GM21576 (cell line): ENCODE measurements around the gene FSTL3.
"Not testable (repeated sequence)": the region's sequence is repeated elsewhere in the genome, so short reads cannot be mapped to it uniquely, and the experiment has no call there.

Experiments
- ATAC-seq: cut with Tn5 transposase; IDR thresholded peaks from one replicate; pipeline ENCODE4 v1.9.1; 2021; ENCODE audit warnings: mild to moderate bottlenecking, moderate library complexity; ENCODE audit not compliant: unreplicated experiment

Gene FSTL3

DNA sequence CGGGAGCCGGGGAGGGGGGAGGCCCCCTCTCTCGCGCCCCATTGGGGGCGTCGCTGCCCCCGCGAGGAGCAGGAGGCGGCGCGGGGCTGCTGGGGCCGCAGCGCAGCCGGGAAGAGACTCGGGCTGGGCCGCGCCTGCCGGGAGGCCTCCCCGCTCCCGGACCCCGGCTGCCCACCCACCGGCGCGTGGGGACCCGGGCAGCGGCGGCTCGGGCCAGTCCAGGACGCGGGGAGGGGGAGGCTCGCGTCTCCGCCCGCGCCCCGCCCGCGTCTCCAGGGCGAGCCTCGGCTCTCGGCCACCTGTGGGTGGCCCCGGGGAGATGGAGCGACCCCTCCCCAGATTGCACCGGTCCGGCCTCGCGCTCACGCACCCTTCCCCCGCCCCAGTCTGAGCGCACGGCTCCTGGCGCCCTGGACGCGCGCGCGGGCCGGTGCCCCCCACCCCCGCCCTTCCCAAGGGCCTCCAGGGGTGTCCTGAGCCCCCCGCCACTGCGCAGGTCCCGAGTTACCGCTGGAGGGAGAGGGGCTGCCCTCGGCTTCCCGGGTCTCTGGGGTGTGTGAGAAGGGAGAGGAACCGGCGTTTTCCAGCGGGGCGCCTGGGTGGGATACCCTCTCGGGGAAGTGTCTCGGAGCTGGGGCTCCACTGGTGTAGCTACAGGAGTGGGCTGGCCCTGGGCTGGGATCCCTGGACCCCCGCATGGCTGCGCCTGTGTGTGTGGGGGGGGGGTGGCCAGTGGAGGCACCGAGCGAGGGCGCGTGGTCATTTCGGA, 33.2 kb downstream of the FSTL3 start:
- ATAC-seq, result no peak

DNA sequence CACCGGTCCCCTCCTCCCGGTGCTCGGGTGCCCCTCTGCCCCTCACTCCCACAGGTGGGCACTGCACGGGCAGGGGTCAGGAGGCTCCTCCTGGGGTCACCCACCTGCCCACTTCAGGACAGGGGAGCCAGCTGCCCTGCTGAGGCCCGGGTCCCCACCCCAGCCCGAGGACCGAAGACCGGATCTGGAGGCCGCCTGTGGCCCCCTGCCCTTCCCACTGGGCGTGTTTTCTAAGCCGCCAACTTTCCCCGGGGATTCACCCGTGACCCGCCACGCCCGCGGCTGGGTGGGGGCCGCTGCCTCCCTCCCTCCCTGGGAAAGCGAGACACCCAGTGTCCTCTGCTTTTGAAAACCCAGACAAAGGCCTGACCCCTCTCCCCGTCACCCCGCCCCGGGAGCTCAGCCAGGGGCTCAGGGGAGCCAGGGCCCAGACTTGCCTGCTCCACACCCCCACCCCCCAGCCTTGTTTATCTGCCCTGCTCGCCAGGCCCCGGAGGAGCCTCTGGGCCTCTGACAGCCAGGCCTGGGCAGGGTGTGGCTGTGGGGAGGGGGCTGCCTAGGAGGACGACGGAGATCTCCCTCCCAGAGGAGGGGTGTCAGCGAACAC, 33.9 kb downstream of the FSTL3 start:
- ATAC-seq, result no peak

DNA sequence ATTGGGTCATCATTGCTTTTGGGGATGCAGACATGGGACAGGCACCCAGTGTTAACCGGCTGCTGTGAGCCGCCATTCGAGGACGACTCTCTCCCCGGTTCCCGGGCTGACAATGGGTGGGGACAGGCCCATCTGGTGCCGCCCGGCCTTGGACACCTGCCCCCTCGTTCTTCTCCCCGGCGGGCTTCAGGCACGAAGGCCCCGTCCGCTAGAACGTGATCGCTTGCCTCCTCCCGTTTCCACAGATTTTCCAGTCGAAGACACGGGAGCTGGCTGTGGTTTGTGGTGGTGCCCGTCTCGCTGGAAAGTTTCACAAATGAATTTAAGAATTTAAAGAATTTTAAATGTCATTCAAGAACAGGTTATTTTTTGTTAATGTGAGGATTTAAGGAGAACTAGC, 34.6 kb downstream of the FSTL3 start:
- no peak for ATAC-seq

DNA sequence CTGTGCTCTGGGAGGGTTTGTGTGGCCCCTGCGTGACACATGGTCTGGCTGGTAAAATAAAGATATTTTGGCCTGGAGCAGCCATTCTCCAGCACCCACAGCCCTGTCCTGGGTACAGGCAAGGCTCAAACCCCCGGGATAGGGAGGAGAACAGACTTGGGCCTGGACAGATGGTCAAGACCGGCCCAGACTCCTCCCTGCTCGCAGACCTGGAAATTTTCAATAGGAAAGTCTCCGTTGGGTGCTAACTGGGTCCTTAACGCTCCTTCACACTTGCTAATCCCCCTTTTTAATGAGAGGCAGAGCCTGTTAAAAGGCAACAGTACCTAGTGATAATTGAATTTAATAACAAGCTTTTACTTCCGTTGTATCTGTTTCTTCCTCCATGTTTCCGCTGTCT, 35.1 kb downstream of the FSTL3 start:
- no peak for ATAC-seq

DNA sequence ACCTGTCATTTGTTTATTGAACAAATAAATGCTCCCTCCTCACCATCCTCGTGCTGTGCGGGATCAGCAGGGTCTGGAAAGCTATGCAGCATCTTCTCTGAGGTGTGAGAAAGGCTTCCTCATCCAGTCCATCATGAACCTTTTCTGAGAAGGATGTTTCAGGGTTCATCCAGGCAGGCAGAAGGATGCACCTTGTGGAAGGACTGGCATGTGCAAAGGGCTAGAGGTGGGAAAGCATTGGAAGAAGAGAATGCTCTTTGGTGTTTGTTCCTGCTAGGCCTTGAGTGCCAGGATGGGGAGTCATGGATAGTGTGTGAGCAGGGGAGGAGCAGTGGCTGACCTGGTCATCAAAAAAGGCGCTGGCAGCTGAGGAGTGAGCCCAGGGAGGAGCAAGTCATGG, 39.2 kb downstream of the FSTL3 start:
- no peak for ATAC-seq

DNA sequence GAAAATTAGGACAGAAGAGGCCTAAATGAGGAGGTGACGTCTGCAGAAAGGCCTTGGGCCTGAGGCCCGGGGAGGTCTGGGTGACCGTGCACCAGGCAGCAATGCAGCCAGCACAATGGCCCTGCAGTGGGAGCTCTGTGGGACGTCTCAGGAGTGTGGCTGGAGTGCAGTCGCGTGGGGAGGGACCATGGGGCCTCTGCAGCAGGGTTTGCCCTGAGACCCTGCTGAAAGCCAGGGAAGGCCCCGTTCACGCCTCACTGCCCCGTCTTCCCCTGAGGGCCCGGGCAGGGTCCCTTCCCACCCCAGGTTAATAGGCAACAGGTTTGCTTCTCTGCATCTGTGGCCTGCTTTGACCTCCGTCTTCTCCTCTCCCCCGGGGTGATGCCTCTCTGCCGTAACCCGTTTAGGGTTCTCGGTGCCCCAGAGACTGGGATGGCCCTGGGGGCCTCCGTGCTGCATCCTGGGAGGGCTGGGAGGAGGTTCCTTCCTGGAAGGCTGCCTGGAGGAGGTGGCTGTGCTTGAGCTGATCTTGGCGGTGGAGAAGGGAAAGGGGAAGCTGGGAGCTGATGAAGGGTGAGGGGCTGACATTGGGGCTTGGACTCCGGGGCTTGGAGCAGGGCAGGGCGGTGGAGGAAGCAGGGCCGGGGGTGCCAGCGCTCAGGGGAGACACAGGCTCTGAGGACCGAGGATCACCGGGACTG, 42.2 kb downstream of the FSTL3 start:
- no peak for ATAC-seq

DNA sequence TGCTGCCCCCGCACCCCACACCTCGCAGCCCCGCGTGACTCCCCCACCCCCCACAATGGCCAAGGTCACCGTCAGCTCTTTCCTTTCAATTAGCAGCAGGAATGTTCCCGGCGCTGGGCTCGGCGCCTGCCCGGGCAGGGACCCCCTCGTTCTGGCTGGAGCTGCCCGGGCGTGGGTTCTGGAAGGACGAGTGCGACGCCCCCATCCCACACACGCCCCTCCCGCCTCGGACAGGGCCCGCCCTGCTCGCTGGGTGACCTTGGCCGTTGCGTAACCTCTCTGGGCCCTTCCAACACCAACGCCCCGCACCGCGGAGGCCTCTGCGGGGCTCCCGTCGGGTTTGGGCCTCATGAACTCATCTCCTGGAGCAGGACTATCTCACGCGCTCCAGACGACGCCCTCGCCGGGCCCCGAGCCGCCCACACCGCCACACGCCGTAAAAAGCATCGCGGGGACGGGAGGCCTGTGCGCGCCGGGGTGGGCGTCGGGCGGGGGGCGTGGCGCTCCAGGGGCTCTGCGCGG, 42.9 kb downstream of the FSTL3 start:
- no peak for ATAC-seq

DNA sequence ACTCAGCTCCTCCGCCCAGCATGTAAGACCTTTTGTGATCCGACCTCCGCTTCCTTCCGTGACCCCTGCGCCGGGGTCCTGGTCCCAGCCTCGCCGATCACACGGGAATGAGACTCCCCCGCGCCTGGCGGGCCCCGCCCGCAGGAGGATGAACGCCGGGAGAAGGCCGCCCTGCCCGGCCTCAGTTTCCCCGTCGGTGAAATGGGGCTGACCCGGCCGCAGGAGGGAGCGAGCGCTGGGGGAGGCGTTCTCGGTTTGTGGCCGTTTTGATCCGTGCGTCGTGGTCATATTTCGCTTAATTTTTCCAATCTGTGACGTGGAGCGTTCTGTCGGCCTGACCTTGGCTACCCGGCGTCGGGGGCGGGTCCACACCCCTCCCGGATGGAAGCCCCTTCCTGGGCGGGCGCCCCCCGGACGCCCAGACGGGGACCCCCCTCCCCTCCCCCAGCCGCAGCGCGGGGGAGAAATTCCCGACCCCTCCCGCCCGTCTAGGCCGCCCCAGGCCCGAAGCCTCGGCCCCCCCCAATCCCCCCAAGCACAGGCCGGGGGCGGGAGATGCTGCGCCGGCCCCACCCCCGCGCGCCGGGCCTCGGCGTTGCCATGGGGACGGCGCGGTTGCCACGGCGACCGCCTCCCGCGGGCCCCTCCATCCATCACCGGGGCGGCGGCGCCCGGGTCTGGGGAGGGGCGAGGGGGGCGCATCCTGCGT, 43.6 kb downstream of the FSTL3 start:
- ATAC-seq, result no peak

DNA sequence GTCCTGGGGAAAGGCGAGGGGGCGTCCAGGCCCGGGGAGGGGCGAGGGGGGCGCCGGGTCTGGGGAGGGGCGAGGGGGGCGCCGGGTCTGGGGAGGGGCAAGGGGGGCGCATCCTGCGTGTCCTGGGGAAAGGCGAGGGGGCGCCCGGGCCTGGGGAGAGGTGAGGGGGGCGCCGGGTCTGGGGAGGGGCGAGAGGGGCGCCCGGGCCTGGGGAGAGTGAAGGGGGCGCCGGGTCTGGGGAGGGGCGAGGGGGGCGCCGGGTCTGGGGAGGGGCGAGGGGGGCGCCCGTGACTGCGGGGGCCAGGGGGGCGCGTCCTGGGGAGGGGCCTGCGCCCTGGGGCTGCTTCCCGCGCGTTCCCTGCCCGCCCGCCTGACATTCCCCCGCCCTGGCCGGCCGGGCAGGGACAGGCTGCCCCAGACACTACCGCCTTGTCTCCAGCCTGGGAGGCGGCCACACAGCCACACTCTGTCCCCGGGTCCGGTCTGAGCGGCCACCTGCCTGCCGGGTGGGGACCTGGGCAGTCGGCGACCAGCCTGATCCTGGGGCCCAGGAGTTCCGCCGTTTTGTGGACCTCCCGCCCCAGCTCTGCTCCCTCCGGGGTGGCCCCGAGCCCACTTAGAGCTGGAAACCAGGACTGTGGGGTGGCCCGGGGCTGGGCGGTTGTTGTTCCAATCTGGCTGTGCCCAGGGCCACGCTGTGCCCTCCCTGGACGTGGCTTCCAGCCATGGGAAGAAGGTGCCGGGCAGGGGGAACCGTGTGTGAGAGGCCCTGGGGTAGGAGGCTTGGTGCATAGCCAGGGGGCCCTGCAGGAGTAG, 44.4 kb downstream of the FSTL3 start:
- no peak for ATAC-seq

DNA sequence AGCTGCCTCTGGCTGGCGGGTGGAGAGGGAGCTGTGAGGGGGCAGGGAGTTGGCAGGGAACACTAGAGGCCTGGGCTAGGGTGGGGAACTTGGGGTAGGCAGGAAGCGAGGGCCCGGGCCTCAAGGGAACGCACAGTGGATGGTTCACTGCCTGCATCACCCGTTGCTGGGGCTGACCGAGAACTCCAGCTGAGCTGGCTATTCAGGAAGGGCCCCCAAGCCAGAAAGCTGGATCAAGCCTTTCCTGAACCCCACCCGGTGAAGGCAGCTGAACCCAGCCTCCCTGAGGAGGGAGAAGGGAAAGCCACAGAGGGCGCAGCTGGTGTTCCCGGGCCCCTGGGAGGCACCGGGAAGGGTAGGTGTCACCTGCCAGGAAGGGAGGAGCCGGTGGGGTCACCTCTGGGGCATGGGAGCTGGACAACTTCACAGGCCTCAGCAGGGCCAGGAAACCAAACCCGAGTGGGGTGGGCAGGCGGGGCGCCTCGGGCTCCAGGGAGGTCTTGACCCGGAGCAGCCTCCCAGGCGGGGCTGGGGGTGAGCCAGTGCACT, 46.4 kb downstream of the FSTL3 start:
- no peak for ATAC-seq

DNA sequence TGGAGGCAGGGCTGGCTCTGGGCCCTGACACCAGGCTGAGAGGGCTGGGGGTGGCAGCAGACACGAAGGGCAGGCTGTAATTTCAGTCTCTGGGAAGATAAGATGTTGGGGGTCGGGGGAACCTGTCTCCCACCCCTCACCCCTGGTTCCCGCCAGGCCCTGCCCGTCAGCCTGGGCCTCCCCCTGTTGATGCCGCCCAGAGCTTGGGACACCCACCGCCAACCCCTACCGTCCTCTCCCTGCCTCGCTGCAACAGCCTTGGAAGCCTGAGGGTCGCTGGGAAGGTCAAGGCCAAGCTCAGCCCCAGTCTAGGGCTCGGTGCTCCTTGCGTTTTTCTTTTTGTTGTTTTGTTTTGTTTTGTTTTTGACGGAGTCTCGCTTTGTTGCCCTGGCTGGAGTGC, 47.1 kb downstream of the FSTL3 start:
- ATAC-seq, result no peak

DNA sequence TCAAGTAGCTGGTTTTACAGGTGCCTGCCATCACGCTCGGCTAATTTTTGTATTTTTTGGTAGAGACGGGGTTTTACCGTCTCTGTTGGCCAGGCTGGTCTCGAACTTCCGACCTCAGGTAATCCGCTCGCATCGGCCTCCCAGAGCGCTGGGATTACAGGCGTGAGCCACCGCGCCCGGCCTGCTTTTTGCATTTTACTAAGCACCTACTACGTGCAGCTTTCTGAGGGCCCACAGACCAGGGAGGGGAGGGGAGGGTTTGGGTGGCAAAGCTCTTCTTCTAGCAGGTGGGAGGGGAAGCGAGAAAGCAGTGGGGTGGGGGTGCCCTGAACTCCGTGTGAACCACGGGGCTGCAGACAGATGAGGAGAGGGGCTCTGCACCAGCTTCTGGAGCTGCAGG, 47.5 kb downstream of the FSTL3 start:
- ATAC-seq, result no peak

DNA sequence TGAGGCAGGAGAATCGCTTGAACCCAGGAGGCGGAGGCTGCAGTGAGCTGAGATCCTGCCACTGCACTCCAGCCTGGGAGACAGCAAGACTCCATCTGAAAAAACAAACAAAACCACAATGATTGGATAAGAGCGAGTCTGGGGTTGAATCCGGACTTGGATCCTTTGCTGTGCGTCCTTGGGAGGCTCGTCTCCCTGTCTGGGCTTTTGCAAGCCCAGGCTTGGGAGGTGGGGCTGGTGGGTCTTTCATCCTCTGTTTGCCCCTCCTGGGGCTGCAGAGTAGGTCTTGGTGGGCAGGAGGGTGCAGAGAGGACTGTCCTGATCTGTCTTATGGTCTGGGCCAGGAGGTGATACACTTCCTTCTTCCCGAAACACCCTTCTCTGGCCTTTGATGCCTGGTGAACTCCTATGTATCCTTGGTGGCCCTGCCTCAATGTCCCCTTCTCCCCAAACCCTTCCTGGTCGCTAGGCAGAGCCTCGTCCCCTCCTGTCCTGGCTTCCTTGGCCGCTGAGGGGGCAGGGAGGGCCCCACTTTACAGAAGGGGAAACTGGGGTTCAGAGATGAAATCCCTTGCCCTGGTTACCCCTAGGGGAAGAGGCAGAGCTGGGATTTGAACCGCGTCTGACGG, 49.4 kb downstream of the FSTL3 start:
- ATAC-seq, result no peak

DNA sequence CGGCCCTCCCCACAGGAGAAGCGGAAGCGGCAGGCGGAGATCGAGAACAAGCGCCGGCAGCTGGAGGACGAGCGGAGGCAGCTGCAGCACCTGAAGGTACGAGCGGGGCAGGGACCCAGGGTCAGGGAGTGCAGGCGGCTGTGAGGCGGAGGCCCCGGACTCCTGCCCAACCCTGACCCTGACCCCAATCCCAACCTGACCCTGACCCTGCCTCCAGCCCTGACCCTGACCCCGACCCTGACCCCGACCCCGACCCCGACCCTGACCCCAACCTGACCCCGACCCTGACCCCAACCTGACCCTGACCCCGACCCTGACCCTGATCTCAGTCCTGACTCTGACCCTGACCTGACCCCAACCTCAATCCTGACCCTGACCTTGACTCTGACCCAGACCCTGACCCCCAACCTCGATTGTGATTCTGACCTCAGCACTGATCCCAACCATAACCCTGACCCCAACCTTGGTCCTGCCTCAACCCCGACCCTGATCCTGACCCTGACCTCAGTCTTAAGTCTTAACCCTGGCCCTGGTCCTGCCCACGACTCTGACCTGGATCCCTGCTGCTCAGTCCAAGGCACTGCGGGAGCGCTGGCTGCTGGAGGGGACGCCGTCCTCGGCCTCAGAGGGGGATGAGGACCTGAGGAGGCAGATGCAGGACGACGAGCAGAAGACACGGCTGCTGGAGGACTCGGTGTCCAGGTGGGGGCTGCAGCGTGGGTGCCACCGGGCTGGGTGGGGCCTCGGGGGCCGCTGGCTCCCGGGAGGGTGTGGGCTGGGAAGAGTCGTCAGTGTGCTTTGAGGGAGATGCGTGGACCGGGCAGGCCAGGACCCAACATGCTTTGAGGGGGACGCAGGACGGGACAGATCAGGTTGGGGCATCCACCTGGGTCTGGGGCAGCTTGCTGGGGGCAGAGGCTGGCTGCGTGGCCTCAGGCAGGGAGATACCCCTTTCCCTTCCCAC, 51.1 kb downstream of the FSTL3 start:
- no peak for ATAC-seq

DNA sequence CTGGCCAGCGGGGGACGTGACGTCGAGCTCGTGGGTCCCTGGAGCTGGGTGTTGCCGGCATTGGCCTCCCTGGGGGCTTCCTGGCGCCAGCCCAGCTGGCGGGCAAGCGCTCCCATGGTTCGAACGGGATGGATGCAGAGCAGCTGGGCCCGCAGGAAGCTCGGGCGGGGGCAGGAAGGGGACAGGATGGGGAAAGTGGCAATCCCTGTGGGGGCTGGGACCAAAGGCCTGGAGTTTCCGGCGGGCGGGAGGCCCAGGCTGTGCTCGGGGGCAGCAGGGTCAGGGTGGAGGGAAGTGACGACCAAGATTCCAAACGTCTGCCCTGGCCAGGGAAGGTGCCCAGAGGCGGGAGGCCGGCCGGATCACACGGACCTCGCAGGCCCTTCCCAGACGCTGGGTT, 51.8 kb downstream of the FSTL3 start:
- no peak for ATAC-seq

DNA sequence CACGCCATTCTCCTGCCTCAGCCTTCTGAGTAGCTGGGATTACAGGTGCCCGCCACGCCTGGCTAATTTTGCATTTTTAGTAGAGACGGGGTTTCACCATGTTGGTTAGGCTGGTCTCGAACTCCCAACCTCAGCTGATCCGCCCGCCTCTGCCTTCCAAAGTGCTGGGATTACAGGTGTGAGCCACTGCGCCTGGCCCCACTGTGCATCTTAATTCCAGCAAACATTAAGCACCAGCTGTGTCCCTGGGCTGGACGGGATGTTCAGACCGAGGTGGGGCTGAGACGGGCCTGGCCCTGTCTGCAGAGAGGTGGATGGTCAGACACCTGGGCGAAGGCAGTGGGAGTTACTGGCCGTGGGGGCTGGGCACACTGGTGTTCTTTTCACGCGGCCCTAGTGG, 53.4 kb downstream of the FSTL3 start:
- ATAC-seq, result not testable (repeated sequence)

DNA sequence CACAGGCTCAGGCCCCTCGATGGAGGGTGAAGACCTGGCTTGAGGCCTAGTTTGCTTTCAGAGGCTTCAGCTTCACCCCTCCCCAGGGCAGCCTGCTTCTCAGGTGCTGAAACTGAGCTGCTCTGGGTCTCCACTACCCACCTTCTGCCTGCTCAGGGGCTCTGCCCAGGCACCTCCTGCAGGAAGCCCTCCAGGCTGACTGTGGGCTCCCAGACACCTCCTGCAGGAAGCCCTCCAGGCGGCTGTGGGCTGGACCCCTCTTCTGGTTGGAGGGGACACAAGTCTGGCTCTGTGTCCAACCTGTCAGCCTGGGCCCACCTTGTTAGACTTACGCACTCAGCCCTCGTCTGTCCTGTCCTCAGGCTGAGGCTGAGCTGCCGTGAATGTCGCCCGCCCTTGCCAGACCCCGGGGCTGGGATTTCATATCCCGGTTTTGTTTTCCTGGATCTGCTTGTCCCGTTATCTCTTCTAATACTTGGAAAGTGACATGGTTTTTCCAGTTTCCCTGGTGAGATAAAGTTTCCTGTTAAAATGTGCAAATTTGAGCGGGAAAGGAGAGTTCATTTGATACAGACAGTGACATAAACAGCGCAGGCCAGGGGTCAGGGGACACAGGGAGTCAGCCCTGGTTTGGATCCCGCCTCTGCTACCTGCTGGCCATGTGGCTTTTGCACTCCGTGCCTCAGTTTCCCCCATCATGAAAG, 53.9 kb downstream of the FSTL3 start:
- ATAC-seq, result no peak

DNA sequence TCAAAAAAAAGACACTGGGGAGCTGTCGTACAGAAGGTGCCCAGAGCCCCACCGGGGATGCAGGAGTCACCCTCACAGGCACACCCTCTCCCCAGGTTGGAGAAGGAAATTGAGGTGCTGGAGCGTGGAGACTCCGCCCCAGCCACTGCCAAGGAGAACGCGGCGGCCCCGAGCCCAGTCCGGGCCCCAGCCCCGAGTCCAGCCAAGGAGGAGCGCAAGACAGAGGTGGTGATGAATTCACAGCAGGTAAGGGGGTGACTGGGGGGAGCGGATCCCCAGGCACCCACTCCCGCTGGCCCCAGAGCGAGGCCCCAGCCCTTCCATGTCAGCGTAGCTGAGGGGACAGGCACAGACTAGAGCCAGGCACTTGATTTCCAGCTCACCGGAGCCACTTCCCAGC, 54.8 kb downstream of the FSTL3 start:
- ATAC-seq, result no peak
